ENCODE results near the gene BCR. TPM values are rescaled to one million over a fixed set of nuclear protein-coding genes. Genes with fewer than 3 reads are reported as not detected.
A peak's percentile ranks its signal among the peaks of the same experiment; 100 is the strongest.

The BCR gene
- polyA plus RNA-seq (2013, experiment 1 of 2) = 26.5 TPM
- polyA plus RNA-seq (2013, experiment 2 of 2) = 26.2 TPM

DNA sequence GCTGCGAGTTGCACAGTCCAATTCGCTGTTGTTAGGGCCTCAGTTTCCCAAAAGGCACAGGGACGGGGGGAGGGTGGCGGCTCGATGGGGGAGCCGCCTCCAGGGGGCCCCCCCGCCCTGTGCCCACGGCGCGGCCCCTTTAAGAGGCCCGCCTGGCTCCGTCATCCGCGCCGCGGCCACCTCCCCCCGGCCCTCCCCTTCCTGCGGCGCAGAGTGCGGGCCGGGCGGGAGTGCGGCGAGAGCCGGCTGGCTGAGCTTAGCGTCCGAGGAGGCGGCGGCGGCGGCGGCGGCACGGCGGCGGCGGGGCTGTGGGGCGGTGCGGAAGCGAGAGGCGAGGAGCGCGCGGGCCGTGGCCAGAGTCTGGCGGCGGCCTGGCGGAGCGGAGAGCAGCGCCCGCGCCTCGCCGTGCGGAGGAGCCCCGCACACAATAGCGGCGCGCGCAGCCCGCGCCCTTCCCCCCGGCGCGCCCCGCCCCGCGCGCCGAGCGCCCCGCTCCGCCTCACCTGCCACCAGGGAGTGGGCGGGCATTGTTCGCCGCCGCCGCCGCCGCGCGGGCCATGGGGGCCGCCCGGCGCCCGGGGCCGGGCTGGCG is at the start of gene BCR:
BCR (plus strand) TSS at position 209 of the 592 bp plus-strand sequence. CDS start 452 bp downstream, outside the sequence.
- H4K5ac ChIP-seq (ENCODE audit: low read length) = no peak within 1 kb of the TSS
- peaks cover 17% of the 10 kb centered on the region for H3K4me1 ChIP-seq (ENCODE audit: control insufficient read depth, low read depth, low read length)
- H3K79me1 ChIP-seq (ENCODE audit: low read length) = peaks cover 12% of the 10 kb centered on the region
- peak within 1 kb of the TSS; percentile 97 for H2AK5ac ChIP-seq (ENCODE audit: low read length)
- peak within 1 kb of the TSS; percentile 95 for H3K56ac ChIP-seq (ENCODE audit: low read length)
- H4K8ac ChIP-seq (ENCODE audit: low read depth, low read length) = no peak within 1 kb of the TSS
- H3K4me2 ChIP-seq (ENCODE audit: low read length) = peak within 1 kb of the TSS; percentile 73
- H2BK15ac ChIP-seq (replicated peaks; ENCODE audit: low read depth) = no peak within 1 kb of the TSS
- H3K36me3 ChIP-seq (ENCODE audit: control insufficient read depth, insufficient read depth, low read length) = no peaks in the 10 kb centered on the region
- H3K9ac ChIP-seq (ENCODE audit: low read length) = peak within 1 kb of the TSS; percentile 95
- peak within 1 kb of the TSS; percentile 98 for H3K23ac ChIP-seq (ENCODE audit: low read length)
- H3K79me2 ChIP-seq (ENCODE audit: control insufficient read depth, insufficient read depth, low read length) = peaks cover 41% of the 10 kb centered on the region
- H3K4me3 ChIP-seq (ENCODE audit: low read length) = peak within 1 kb of the TSS; percentile 94
- peak within 1 kb of the TSS; percentile 79 for H3K18ac ChIP-seq (ENCODE audit: low read length)
- DNase-seq = peak; percentile 70
- H2BK120ac ChIP-seq (ENCODE audit: low read depth, low read length) = no peak within 1 kb of the TSS
- peak within 1 kb of the TSS; percentile 63 for H2BK5ac ChIP-seq (ENCODE audit: low read length)
- peak within 1 kb of the TSS; percentile 82 for H3K4ac ChIP-seq (ENCODE audit: low read depth, low read length)
- peak within 1 kb of the TSS; percentile 58 for H3K27ac ChIP-seq (ENCODE audit: low read depth, low read length)
- no CpG with 5 or more reads among the region's 88 CpGs for WGBS (ENCODE audit: extremely low coverage, insufficient coverage, low lambda C conversion rate)
- no peaks in the 10 kb centered on the region for H3K27me3 ChIP-seq (ENCODE audit: insufficient read depth, low read length, poor library complexity)

GRCh38 chr22:23130697-23131096 is 49.6 kb upstream of the BCR start:
- Histone ChIP-seq H2BK5ac (ENCODE audit: low read length) (no peak overlapping the region), H2BK15ac (replicated peaks; ENCODE audit: low read depth) (no peak overlapping the region), H3K36me3 (ENCODE audit: control insufficient read depth, insufficient read depth, low read length) (no peaks in the 10 kb centered on the region), H3K4me1 (ENCODE audit: control insufficient read depth, low read depth, low read length) (no peaks in the 10 kb centered on the region), H3K4me3 (ENCODE audit: low read length) (no peak overlapping the region), H3K18ac (ENCODE audit: low read length) (no peak overlapping the region), H4K5ac (ENCODE audit: low read length) (no peak overlapping the region), H3K23ac (ENCODE audit: low read length) (no peak overlapping the region), H4K8ac (ENCODE audit: low read depth, low read length) (no peak overlapping the region), H3K79me1 (ENCODE audit: low read length) (no peaks in the 10 kb centered on the region), H3K9ac (ENCODE audit: low read length) (no peak overlapping the region), H3K79me2 (ENCODE audit: control insufficient read depth, insufficient read depth, low read length) (no peaks in the 10 kb centered on the region), H2AK5ac (ENCODE audit: low read length) (no peak overlapping the region), H3K4ac (ENCODE audit: low read depth, low read length) (no peak overlapping the region), H3K27me3 (ENCODE audit: insufficient read depth, low read length, poor library complexity) (no peaks in the 10 kb centered on the region), H3K4me2 (ENCODE audit: low read length) (no peak overlapping the region), H2BK120ac (ENCODE audit: low read depth, low read length) (no peak overlapping the region), H3K27ac (ENCODE audit: low read depth, low read length) (no peak overlapping the region), H3K56ac (ENCODE audit: low read length) (no peak overlapping the region)
- no CpG with 5 or more reads among the region's 3 CpGs for WGBS (ENCODE audit: extremely low coverage, insufficient coverage, low lambda C conversion rate)
- DNase-seq = no peak

DNA sequence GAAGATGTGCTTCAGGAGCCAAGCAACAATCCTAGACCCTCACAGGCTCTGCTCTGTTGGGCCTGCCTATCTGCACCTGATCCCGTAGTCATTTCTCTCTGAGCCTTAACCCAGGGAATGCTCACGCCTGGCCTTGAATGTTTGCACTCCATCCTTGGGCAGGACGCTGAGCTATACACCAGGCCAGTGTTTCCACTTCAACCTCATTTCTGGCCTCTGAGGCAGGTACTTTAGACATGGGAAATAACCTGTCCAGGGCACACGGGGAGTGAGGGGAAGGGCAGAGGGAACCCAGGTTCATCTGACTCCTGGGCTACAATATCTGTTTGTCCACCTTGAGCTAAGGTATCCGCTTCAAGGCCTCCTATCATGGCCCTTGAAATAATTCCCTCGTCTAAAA is 48.4 kb upstream of the BCR start:
- H3K4me1 ChIP-seq (ENCODE audit: control insufficient read depth, low read depth, low read length) = no peaks in the 10 kb centered on the region
- no CpG with 5 or more reads among the region's 6 CpGs for WGBS (ENCODE audit: extremely low coverage, insufficient coverage, low lambda C conversion rate)
- no peak overlapping the region for H3K27ac ChIP-seq (ENCODE audit: low read depth, low read length)

GRCh38 chr22:23132376-23133091 is 47.8 kb upstream of the BCR start:
- H3K23ac ChIP-seq (ENCODE audit: low read length) = no peak overlapping the region
- H3K79me1 ChIP-seq (ENCODE audit: low read length) = no peaks in the 10 kb centered on the region
- H3K27me3 ChIP-seq (ENCODE audit: insufficient read depth, low read length, poor library complexity) = no peaks in the 10 kb centered on the region
- no peak overlapping the region for H3K9ac ChIP-seq (ENCODE audit: low read length)
- DNase-seq = no peak
- no peaks in the 10 kb centered on the region for H3K79me2 ChIP-seq (ENCODE audit: control insufficient read depth, insufficient read depth, low read length)
- WGBS (ENCODE audit: extremely low coverage, insufficient coverage, low lambda C conversion rate) = no CpG with 5 or more reads among the region's 10 CpGs
- H3K4me3 ChIP-seq (ENCODE audit: low read length) = no peak overlapping the region
- no peak overlapping the region for H2BK15ac ChIP-seq (replicated peaks; ENCODE audit: low read depth)
- no peak overlapping the region for H3K4ac ChIP-seq (ENCODE audit: low read depth, low read length)
- no peak overlapping the region for H4K5ac ChIP-seq (ENCODE audit: low read length)
- no peak overlapping the region for H3K4me2 ChIP-seq (ENCODE audit: low read length)
- H4K8ac ChIP-seq (ENCODE audit: low read depth, low read length) = no peak overlapping the region
- no peak overlapping the region for H3K27ac ChIP-seq (ENCODE audit: low read depth, low read length)
- no peak overlapping the region for H2BK5ac ChIP-seq (ENCODE audit: low read length)
- no peak overlapping the region for H3K56ac ChIP-seq (ENCODE audit: low read length)
- H2BK120ac ChIP-seq (ENCODE audit: low read depth, low read length) = no peak overlapping the region
- H3K18ac ChIP-seq (ENCODE audit: low read length) = no peak overlapping the region
- no peak overlapping the region for H2AK5ac ChIP-seq (ENCODE audit: low read length)
- no peaks in the 10 kb centered on the region for H3K36me3 ChIP-seq (ENCODE audit: control insufficient read depth, insufficient read depth, low read length)
- no peaks in the 10 kb centered on the region for H3K4me1 ChIP-seq (ENCODE audit: control insufficient read depth, low read depth, low read length)

More for the DNA sequence above, 48.4 kb upstream of the BCR start:
- H2AK5ac ChIP-seq (ENCODE audit: low read length) = no peak overlapping the region
- H3K79me2 ChIP-seq (ENCODE audit: control insufficient read depth, insufficient read depth, low read length) = no peaks in the 10 kb centered on the region
- no peak for DNase-seq
- no peak overlapping the region for H2BK120ac ChIP-seq (ENCODE audit: low read depth, low read length)
- no peaks in the 10 kb centered on the region for H3K36me3 ChIP-seq (ENCODE audit: control insufficient read depth, insufficient read depth, low read length)
- H3K18ac ChIP-seq (ENCODE audit: low read length) = no peak overlapping the region
- H2BK5ac ChIP-seq (ENCODE audit: low read length) = no peak overlapping the region
- H4K8ac ChIP-seq (ENCODE audit: low read depth, low read length) = no peak overlapping the region
- no peak overlapping the region for H3K4me3 ChIP-seq (ENCODE audit: low read length)
- H4K5ac ChIP-seq (ENCODE audit: low read length) = no peak overlapping the region
- no peak overlapping the region for H3K23ac ChIP-seq (ENCODE audit: low read length)
- H2BK15ac ChIP-seq (replicated peaks; ENCODE audit: low read depth) = no peak overlapping the region
- H3K27me3 ChIP-seq (ENCODE audit: insufficient read depth, low read length, poor library complexity) = no peaks in the 10 kb centered on the region
- H3K56ac ChIP-seq (ENCODE audit: low read length) = no peak overlapping the region
- no peak overlapping the region for H3K9ac ChIP-seq (ENCODE audit: low read length)
- no peak overlapping the region for H3K4me2 ChIP-seq (ENCODE audit: low read length)
- H3K4ac ChIP-seq (ENCODE audit: low read depth, low read length) = no peak overlapping the region
- H3K79me1 ChIP-seq (ENCODE audit: low read length) = no peaks in the 10 kb centered on the region

- Histone ChIP-seq H4K5ac (ENCODE audit: low read length) (no peak overlapping the region), H3K4me1 (ENCODE audit: control insufficient read depth, low read depth, low read length) (no peaks in the 10 kb centered on the region), H3K9ac (ENCODE audit: low read length) (no peak overlapping the region), H2BK120ac (ENCODE audit: low read depth, low read length) (no peak overlapping the region), H3K27me3 (ENCODE audit: insufficient read depth, low read length, poor library complexity) (no peaks in the 10 kb centered on the region), H3K4me2 (ENCODE audit: low read length) (no peak overlapping the region), H3K18ac (ENCODE audit: low read length) (no peak overlapping the region), H3K4me3 (ENCODE audit: low read length) (no peak overlapping the region), H3K36me3 (ENCODE audit: control insufficient read depth, insufficient read depth, low read length) (no peaks in the 10 kb centered on the region), H3K27ac (ENCODE audit: low read depth, low read length) (no peak overlapping the region), H2BK15ac (replicated peaks; ENCODE audit: low read depth) (no peak overlapping the region), H3K56ac (ENCODE audit: low read length) (no peak overlapping the region), H3K4ac (ENCODE audit: low read depth, low read length) (no peak overlapping the region), H2BK5ac (ENCODE audit: low read length) (no peak overlapping the region), H3K79me2 (ENCODE audit: control insufficient read depth, insufficient read depth, low read length) (no peaks in the 10 kb centered on the region), H4K8ac (ENCODE audit: low read depth, low read length) (no peak overlapping the region), H2AK5ac (ENCODE audit: low read length) (no peak overlapping the region), H3K23ac (ENCODE audit: low read length) (no peak overlapping the region), H3K79me1 (ENCODE audit: low read length) (no peaks in the 10 kb centered on the region)
- no peak for DNase-seq
- WGBS (ENCODE audit: extremely low coverage, insufficient coverage, low lambda C conversion rate) = no CpG with 5 or more reads among the region's 10 CpGs
These were observed 46.4 kb upstream of the BCR start for GRCh38 chr22:23133922-23134321.

Data from mesendoderm (in vitro differentiated cells).